Measurements from ENCODE around the gene TRPC4AP.

The TRPC4AP gene

DNA sequence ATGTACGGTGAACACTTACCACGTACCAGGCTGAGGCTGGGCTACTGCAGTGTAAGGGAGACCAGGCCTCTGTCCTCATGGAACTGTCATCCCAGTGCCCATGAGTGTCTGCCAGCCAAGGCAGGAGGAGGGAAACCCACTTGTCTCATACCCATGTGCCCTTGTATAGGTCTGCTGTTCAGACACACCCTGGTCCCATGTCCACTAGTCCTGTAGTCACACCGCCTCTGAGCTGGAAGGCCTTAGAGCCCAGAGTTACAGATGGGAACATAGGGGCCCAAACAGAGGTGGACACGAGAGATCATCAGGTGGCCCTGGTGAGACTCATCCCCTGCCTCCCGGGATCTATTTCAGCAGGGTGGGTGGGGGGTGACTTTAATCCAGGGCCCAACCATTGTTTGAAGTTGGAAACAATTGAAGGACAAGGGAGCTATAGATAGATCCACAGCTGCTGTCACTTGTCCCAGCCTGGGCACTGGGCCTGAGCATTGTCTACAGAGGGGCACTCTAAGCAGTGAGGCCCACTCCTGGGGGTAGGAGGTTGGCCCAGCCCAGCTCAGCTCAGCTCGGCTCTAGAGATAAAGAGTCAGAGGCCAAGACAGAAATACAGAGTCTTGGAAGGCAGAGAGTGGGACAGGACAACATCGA is 122.3 kb downstream of the TRPC4AP start:
- Histone ChIP-seq H3K36me3 (ENCODE audit: control insufficient read depth, insufficient read depth, low read length) (no peaks in the 10 kb centered on the region), H3K27ac (no peak overlapping the region), H2AFZ (no peak overlapping the region), H3K4me2 (ENCODE audit: low read length) (no peak overlapping the region), H3K9ac (no peak overlapping the region), H3K27me3 (ENCODE audit: control insufficient read depth, insufficient read depth, low read length) (no peaks in the 10 kb centered on the region), H3K79me2 (no peaks in the 10 kb centered on the region), H3K9me3 (ENCODE audit: control insufficient read depth, low read length) (no peaks in the 10 kb centered on the region), H3K4me1 (no peaks in the 10 kb centered on the region), H3K4me3 (ENCODE audit: low read depth, low read length) (no peak overlapping the region)
- TF ChIP-seq, protein P1, sequence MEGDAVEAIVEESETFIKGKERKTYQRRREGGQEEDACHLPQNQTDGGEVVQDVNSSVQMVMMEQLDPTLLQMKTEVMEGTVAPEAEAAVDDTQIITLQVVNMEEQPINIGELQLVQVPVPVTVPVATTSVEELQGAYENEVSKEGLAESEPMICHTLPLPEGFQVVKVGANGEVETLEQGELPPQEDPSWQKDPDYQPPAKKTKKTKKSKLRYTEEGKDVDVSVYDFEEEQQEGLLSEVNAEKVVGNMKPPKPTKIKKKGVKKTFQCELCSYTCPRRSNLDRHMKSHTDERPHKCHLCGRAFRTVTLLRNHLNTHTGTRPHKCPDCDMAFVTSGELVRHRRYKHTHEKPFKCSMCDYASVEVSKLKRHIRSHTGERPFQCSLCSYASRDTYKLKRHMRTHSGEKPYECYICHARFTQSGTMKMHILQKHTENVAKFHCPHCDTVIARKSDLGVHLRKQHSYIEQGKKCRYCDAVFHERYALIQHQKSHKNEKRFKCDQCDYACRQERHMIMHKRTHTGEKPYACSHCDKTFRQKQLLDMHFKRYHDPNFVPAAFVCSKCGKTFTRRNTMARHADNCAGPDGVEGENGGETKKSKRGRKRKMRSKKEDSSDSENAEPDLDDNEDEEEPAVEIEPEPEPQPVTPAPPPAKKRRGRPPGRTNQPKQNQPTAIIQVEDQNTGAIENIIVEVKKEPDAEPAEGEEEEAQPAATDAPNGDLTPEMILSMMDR (IDR thresholded peaks at IDR 0.05), result no peak

DNA sequence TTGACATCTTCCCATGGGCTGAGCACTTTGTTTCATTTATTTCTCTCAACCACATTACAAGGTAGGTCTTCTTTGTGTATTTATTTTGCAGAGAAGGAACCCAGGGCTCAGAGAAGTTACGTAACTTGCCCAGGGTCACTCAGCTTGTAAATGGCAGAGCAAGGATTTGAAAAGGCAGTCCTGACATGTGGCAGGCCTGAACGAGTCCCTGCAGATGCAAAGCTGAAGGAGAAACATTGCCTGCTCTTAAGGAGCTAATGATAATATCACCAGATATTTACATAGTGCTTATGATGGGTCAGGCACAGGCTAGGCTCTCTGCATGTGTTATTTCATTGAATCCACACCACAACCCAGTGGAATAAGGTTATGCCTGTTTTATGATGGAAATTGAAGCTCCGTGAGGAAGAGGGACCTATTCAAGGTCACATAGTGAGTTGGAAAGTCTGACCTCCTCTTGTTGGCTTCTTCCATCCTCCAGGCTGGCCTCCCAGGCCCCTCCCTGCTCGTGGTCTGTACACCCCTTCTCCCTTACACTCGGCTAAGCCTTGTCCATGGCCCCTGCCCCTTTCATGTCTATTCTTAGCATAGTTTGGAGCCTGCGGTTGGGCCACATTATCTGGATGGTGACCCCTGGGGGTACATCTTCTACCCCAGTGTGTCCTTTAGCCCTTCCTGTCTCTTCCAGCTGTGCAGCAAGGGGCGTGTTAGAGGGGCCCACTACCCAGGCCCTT is 124.4 kb downstream of the TRPC4AP start:
- TF ChIP-seq, protein P1 (IDR thresholded peaks at IDR 0.05), result no peak
- no peak overlapping the region for H3K27ac ChIP-seq
- H3K36me3 ChIP-seq (ENCODE audit: control insufficient read depth, insufficient read depth, low read length), result no peaks in the 10 kb centered on the region
- H3K27me3 ChIP-seq (ENCODE audit: control insufficient read depth, insufficient read depth, low read length), result no peaks in the 10 kb centered on the region
- no peak overlapping the region for H3K9ac ChIP-seq
- H3K79me2 ChIP-seq, result no peaks in the 10 kb centered on the region
- no peak overlapping the region for H3K4me2 ChIP-seq (ENCODE audit: low read length)
- no peak overlapping the region for H2AFZ ChIP-seq
- H3K9me3 ChIP-seq (ENCODE audit: control insufficient read depth, low read length), result no peaks in the 10 kb centered on the region
- peaks cover 4% of the 10 kb centered on the region for H3K4me1 ChIP-seq
- no peak overlapping the region for H3K4me3 ChIP-seq (ENCODE audit: low read depth, low read length)

DNA sequence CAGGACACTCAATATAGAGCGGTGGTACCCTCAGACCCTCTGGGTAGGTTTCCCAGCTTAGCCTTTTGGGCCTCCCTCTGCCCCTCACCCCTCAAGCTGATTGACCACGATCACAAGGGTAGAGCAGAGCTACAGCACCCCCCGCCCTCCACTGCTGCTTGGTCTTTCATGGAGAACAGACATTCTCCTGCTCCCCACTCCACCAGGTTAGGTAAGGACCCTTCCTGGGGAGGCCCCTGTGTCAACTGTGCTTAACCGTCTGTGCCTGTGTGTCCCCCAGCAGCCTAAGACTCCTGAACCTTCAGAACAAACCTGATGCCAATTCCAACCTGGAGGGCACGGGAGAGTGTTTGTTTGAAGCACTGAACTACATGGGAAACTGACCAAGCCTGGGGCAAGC is 125.2 kb downstream of the TRPC4AP start:
- Histone ChIP-seq H3K4me1 (peaks cover 4% of the 10 kb centered on the region), H3K27ac (no peak overlapping the region), H3K36me3 (ENCODE audit: control insufficient read depth, insufficient read depth, low read length) (no peaks in the 10 kb centered on the region), H2AFZ (no peak overlapping the region), H3K79me2 (no peaks in the 10 kb centered on the region), H3K4me2 (ENCODE audit: low read length) (no peak overlapping the region), H3K4me3 (ENCODE audit: low read depth, low read length) (no peak overlapping the region), H3K9me3 (ENCODE audit: control insufficient read depth, low read length) (no peaks in the 10 kb centered on the region), H3K9ac (no peak overlapping the region), H3K27me3 (ENCODE audit: control insufficient read depth, insufficient read depth, low read length) (no peaks in the 10 kb centered on the region)
- TF ChIP-seq, protein P1 (IDR thresholded peaks at IDR 0.05), result no peak

DNA sequence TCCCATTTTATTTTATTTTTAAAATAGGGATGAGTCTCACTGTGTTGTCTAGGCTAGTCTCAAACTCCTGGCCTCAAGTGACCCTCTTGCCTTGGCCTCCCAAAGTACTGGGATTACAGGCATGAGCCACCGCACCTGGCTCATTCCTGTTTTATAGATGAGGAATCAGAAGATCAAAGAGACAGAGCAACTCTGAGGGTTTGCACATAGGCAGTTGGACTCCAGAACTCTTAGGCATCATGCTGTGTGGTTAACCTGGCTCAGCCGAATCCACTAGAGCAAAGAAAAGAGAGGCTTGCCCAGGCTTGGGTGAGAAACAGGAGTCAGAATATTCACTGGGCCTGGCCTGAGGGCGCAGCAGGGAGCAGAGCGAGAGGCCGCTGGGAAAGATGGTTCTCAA is 127.6 kb downstream of the TRPC4AP start:
- Histone ChIP-seq H3K4me1 (peaks cover 4% of the 10 kb centered on the region), H3K27me3 (ENCODE audit: control insufficient read depth, insufficient read depth, low read length) (no peaks in the 10 kb centered on the region), H3K27ac (no peak overlapping the region), H3K4me2 (ENCODE audit: low read length) (no peak overlapping the region), H3K9ac (no peak overlapping the region), H2AFZ (no peak overlapping the region), H3K9me3 (ENCODE audit: control insufficient read depth, low read length) (no peaks in the 10 kb centered on the region), H3K79me2 (no peaks in the 10 kb centered on the region), H3K4me3 (ENCODE audit: low read depth, low read length) (no peak overlapping the region), H3K36me3 (ENCODE audit: control insufficient read depth, insufficient read depth, low read length) (no peaks in the 10 kb centered on the region)
- TF ChIP-seq, protein P1 (IDR thresholded peaks at IDR 0.05), result no peak
